SK-N-SH (cell line): Measurements from ENCODE around the gene SMIM27. TPM values are rescaled to one million over a fixed set of nuclear protein-coding genes. Genes with fewer than 3 reads are reported as not detected.
A peak's percentile ranks its signal among the peaks of the same experiment; 100 is the strongest.

ENCODE experiments used
- CTCF ChIA-PET: fragments of 300-600, 350-600 bp; formaldehyde crosslinking; extraction: SDS; loops from one replicate; lab custom pipeline; 2021; lab: Yijun Ruan, JAX
- POLR2A ChIA-PET: fragments of 350-600 bp; sonication (Branson Sonifier 250); formaldehyde crosslinking; extraction: SDS; loops from one replicate; lab custom pipeline; 2020; ENCODE audit warnings: antibody characterized with exemption, inconsistent platforms; lab: Yijun Ruan, JAX
- DNase-seq: peaks from one replicate; pipeline ENCODE4 v3.0.0; 2012
- H2AFZ ChIP-seq: fragments of 200-600 bp; sonication (generic); 2 replicates; pipeline ENCODE4 v1.8.1; 2016; ENCODE audit warnings: antibody characterized with exemption, mild to moderate bottlenecking, low read depth
- H3F3A ChIP-seq: fragments of 200-600 bp; sonication (generic); replicated peaks from 2 replicates; pipeline ENCODE3; 2016; ENCODE audit warnings: antibody characterized with exemption, mild to moderate bottlenecking; ENCODE audit not compliant: insufficient read depth
- H3K27ac ChIP-seq, 2 experiments: fragments of 200-500 bp in 1 of 2; fragments of 200-600 bp in 1 of 2; sonication (Bioruptor generic) in 1 of 2; sonication (generic), shearing (Covaris generic) in 1 of 2; 2 replicates each; pipeline versions ENCODE4 v1.5.1 to v1.6.1; 2014 to 2016; ENCODE audit warnings: low read depth in 2 of 2, inconsistent platforms in 1 of 2, low read length in 1 of 2, mild to moderate bottlenecking in 1 of 2, mixed read lengths in 1 of 2
- H3K27me3 ChIP-seq: fragments of 200-600 bp; sonication (generic), shearing (Covaris generic); 2 replicates; pipeline ENCODE4 v1.6.1; 2016; ENCODE audit warnings: mixed run types; ENCODE audit not compliant: insufficient read depth
- H3K36me3 ChIP-seq, 2 experiments: fragments of 200-500 bp in 1 of 2; fragments of 200-600 bp in 1 of 2; sonication (Bioruptor generic) in 1 of 2; sonication (generic) in 1 of 2; replicated peaks in 1 of 2; 2 replicates each; pipeline versions ENCODE3 to v1.5.1; 2014 to 2016; ENCODE audit warnings: low read length in 1 of 2, mild to moderate bottlenecking in 1 of 2; ENCODE audit not compliant: insufficient read depth in 2 of 2, control insufficient read depth in 1 of 2
- H3K4me1 ChIP-seq, 2 experiments: fragments of 200-500 bp in 1 of 2; fragments of 200-600 bp in 1 of 2; sonication (Bioruptor generic) in 1 of 2; sonication (generic), shearing (Covaris generic) in 1 of 2; 2 replicates each; pipeline versions ENCODE4 v1.5.1 to v1.6.1; 2014 to 2016; ENCODE audit warnings: low read depth in 1 of 2, low read length in 1 of 2, mixed run types in 1 of 2; ENCODE audit not compliant: insufficient read depth in 2 of 2, control insufficient read depth in 1 of 2
- H3K4me2 ChIP-seq: fragments of 200-600 bp; sonication (generic), shearing (Covaris generic); 2 replicates; pipeline ENCODE4 v1.6.1; 2017; ENCODE audit warnings: mixed run types
- H3K4me3 ChIP-seq, 2 experiments: fragments of 200-500 bp in 1 of 2; fragments of 200-600 bp in 1 of 2; sonication (Bioruptor generic) in 1 of 2; sonication (generic), shearing (Covaris generic) in 1 of 2; 2 replicates each; pipeline versions ENCODE4 v1.5.1 to v1.8.1; 2014 to 2016; ENCODE audit warnings: low read depth in 2 of 2, inconsistent platforms in 1 of 2, low read length in 1 of 2, mild to moderate bottlenecking in 1 of 2, mixed read lengths in 1 of 2, moderate library complexity in 1 of 2
- H3K79me2 ChIP-seq: fragments of 200-600 bp; sonication (generic); 2 replicates; pipeline ENCODE4 v1.8.1; 2017; ENCODE audit warnings: mild to moderate bottlenecking; ENCODE audit not compliant: insufficient read depth
- H3K9ac ChIP-seq: fragments of 200-600 bp; sonication (generic); 2 replicates; pipeline ENCODE4 v1.6.1; 2017; ENCODE audit warnings: mixed run types
- H3K9me2 ChIP-seq: fragments of 200-600 bp; sonication (generic); 2 replicates; pipeline ENCODE4 v1.6.1; 2017; ENCODE audit warnings: mixed run types
- H3K9me3 ChIP-seq: fragments of 200-600 bp; sonication (generic); 2 replicates; pipeline ENCODE4 v1.6.1; 2017; ENCODE audit warnings: mixed run types, mild to moderate bottlenecking, moderate library complexity
- H4K20me1 ChIP-seq: fragments of 200-600 bp; sonication (generic); 2 replicates; pipeline ENCODE4 v1.6.1; 2017; ENCODE audit warnings: mild to moderate bottlenecking, mixed run types; ENCODE audit not compliant: insufficient read depth
- ELF1 ChIP-seq: IDR thresholded peaks from 2 replicates; pipeline ENCODE4 v1.4.0; 2012
- FOXJ3 ChIP-seq: sonication (generic); formaldehyde crosslinking; IDR thresholded peaks from 2 replicates; pipeline ENCODE4 v1.5.1; 2020; ENCODE audit warnings: mild to moderate bottlenecking, missing genetic modification reagents
- GABPA ChIP-seq: IDR thresholded peaks from 2 replicates; pipeline ENCODE4 v1.4.0; 2012; ENCODE audit warnings: low read depth, mild to moderate bottlenecking
- GATA2 ChIP-seq: sonication (generic); formaldehyde crosslinking; IDR thresholded peaks from 2 replicates; pipeline ENCODE4 v1.5.0; 2020; ENCODE audit warnings: mild to moderate bottlenecking, missing genetic modification reagents
- NFIC ChIP-seq: IDR thresholded peaks from 2 replicates; pipeline ENCODE4 v1.4.0; 2012; ENCODE audit warnings: borderline replicate concordance
- NRF1 ChIP-seq: IDR thresholded peaks from 2 replicates; pipeline ENCODE4 v1.6.1; 2012; ENCODE audit warnings: low read depth, mild to moderate bottlenecking, low read length
- PBX3 ChIP-seq: IDR thresholded peaks from 2 replicates; pipeline ENCODE4; 2012
- RAD21 ChIP-seq: IDR thresholded peaks from 2 replicates; pipeline ENCODE4 v1.6.1; 2012; ENCODE audit warnings: mild to moderate bottlenecking, low read length
- SIN3A ChIP-seq: IDR thresholded peaks from 2 replicates; pipeline ENCODE4 v1.6.1; 2012; ENCODE audit warnings: low read depth, mild to moderate bottlenecking, low read length, moderate library complexity, borderline replicate concordance
- SMC3 ChIP-seq: IDR thresholded peaks from 2 replicates; pipeline ENCODE4 v1.6.1; 2012; ENCODE audit warnings: low read depth, low read length, improper control_type of control experiment
- TEAD4 ChIP-seq: IDR thresholded peaks from 2 replicates; pipeline ENCODE4 v1.4.0; 2012; ENCODE audit warnings: mild to moderate bottlenecking, borderline replicate concordance; ENCODE audit not compliant: insufficient read depth
- WGBS: methylation state at CpG from one replicate; pipeline ENCODE4 v1.1.6; 2017; ENCODE audit warnings: low lambda C conversion rate; 5-methylcytosine and 5-hydroxymethylcytosine counted together
- polyA plus RNA-seq, 3 experiments: library from polyadenylated mRNA; depleted of rRNA; stranded (reverse); fragments of >200 nt; gene quantifications; 2 replicates each; pipeline ENCODE4 v1.2.3, GENCODE V29; 2012
- TF ChIP-seq, protein P1 (sequence below): fragments of 200-600 bp; sonication (generic); IDR thresholded peaks from 2 replicates; pipeline ENCODE4 v1.6.1; 2017; ENCODE audit warnings: antibody characterized with exemption, mild to moderate bottlenecking, moderate library complexity

The SMIM27 gene
- polyA plus RNA-seq, 1 of the 3 experiments (the other 2 are of a cell fraction) = 6.0 TPM

DNA sequence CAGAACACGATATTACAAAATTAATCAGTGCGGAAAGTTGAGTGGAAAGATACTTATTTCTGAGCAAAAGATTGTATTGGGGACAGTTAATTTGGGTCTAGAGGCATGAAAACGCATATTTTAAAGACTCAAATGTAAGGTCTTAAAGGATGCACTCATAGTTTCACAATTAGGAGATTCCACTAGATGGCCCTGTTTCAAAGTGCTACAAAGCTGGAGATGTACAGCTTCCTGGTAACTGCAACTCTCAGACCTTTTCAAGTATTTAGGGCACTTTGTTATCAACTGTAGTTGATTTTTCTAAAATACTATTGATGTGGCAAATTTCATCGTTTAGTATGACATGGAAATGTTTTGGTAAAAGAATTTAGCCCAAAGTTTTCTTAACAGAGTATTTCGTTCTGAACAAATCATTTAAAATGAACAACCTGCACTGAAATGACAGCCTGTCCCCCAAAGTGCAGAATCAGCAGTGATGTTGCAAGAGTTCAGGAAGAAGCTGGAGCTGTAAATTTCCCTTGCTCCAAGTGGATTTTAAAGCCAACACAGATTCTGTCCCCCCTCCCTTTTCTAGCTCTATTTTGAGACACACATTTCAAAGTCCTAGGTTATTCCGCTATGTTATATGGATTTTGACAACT lies 37.1 kb downstream of the SMIM27 start:
- TF ChIP-seq PBX3 (no peak), RAD21 (peak; percentile 83), SMC3 (peak; percentile 72), SIN3A (no peak), ELF1 (0 out of 2 replicates have a peak, but pooled peaks have one; percentile 16)
- TF ChIP-seq, protein P1, sequence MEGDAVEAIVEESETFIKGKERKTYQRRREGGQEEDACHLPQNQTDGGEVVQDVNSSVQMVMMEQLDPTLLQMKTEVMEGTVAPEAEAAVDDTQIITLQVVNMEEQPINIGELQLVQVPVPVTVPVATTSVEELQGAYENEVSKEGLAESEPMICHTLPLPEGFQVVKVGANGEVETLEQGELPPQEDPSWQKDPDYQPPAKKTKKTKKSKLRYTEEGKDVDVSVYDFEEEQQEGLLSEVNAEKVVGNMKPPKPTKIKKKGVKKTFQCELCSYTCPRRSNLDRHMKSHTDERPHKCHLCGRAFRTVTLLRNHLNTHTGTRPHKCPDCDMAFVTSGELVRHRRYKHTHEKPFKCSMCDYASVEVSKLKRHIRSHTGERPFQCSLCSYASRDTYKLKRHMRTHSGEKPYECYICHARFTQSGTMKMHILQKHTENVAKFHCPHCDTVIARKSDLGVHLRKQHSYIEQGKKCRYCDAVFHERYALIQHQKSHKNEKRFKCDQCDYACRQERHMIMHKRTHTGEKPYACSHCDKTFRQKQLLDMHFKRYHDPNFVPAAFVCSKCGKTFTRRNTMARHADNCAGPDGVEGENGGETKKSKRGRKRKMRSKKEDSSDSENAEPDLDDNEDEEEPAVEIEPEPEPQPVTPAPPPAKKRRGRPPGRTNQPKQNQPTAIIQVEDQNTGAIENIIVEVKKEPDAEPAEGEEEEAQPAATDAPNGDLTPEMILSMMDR = peak; percentile 65
- Histone ChIP-seq H2AFZ (no peak overlapping the region), H3K9me3 (no peaks in the 10 kb centered on the region), H3K9me2 (no peaks in the 10 kb centered on the region), H4K20me1 (no peaks in the 10 kb centered on the region), H3F3A (no peaks in the 10 kb centered on the region), H3K4me3 (no peak overlapping the region), H3K27me3 (no peaks in the 10 kb centered on the region), H3K4me2 (no peak overlapping the region), H3K4me1 (peaks cover 0 to 3% of the 10 kb centered on the region in 2 experiments; a peak in 1 of 4 replicates), H3K36me3 (no peaks in the 10 kb centered on the region), H3K9ac (no peak overlapping the region), H3K79me2 (no peaks in the 10 kb centered on the region), H3K27ac (no peak overlapping the region)
- WGBS = 39% methylated on average over 6 of the region's 6 CpGs
- ChIA-PET CTCF (interaction anchor here (0.5 to 20.6 kb wide), 35 partner anchors 8 to 437 kb away, joined by 3 to 620 read pairs (median 4); partner anchors contain the start of genes NDUFB6, RIGI, TAF1L and TMEM215), POLR2A (no interaction called here)
- peak; percentile 58 for DNase-seq

- Histone ChIP-seq H3K27ac (no peak overlapping the region), H2AFZ (no peak overlapping the region), H3K79me2 (no peaks in the 10 kb centered on the region), H3K9me2 (no peaks in the 10 kb centered on the region), H3K4me3 (no peak overlapping the region), H3K4me2 (no peak overlapping the region), H3K4me1 (peaks cover 0 to 3% of the 10 kb centered on the region in 2 experiments; a peak in 1 of 4 replicates), H3F3A (no peaks in the 10 kb centered on the region), H3K27me3 (no peaks in the 10 kb centered on the region), H3K9ac (no peak overlapping the region), H3K9me3 (no peaks in the 10 kb centered on the region), H4K20me1 (no peaks in the 10 kb centered on the region), H3K36me3 (no peaks in the 10 kb centered on the region)
- ChIA-PET CTCF (interaction anchor here (1.5 to 20.6 kb wide), 6 partner anchors 10 to 379 kb away, joined by 3 to 620 read pairs (median 44); no protein-coding TSS in a partner anchor), POLR2A (no interaction called here)
- no peak for DNase-seq
- 11% methylated on average over 2 of the region's 2 CpGs for WGBS
- TF ChIP-seq FOXJ3 (CRISPR knock-in tag) (no peak), GATA2 (CRISPR knock-in tag) (no peak), GABPA (no peak), TEAD4 (no peak), NFIC (no peak), NRF1 (no peak)
Observed at GRCh38 chr9:32590476-32590875, 38.3 kb downstream of the SMIM27 start.
